ENCODE data around the gene RCVRN.
"Not testable (repeated sequence)": the region's sequence is repeated elsewhere in the genome, so short reads cannot be mapped to it uniquely, and the experiment has no call there.

The RCVRN gene

DNA sequence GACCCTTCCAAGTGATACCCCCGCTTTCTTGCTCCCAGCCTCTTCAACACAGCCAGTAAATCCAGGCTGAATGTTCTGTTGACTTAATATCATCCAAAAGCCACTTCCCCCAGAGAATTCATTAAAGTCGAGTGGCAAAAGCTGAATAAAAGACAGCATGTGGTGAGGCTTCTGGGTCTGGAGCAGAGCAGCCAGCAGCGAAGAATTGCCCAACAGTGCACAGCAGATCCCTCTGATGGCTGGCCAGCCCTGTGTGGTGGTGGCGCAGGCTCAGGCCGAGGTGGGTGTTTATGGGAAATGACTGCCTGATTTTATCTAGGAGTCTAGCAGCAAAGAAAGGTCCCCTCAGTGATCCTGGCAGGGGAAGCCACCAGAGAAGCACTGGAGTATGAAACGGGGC, 30.3 kb upstream of the RCVRN start:
- Histone ChIP-seq H3K27me3 (ENCODE audit: control insufficient read depth, insufficient read depth, low read length) (no peaks in the 10 kb centered on the region), H3K36me3 (ENCODE audit: control insufficient read depth, insufficient read depth, low read length) (no peaks in the 10 kb centered on the region), H3K9me3 (ENCODE audit: control insufficient read depth, insufficient read depth, low read length) (no peaks in the 10 kb centered on the region), H3K4me1 (ENCODE audit: control insufficient read depth, insufficient read depth, low read length) (no peaks in the 10 kb centered on the region), H3K4me3 (ENCODE audit: low read depth, low read length) (no peak overlapping the region), H3K9ac (ENCODE audit: low read depth, low read length) (no peak overlapping the region)

DNA sequence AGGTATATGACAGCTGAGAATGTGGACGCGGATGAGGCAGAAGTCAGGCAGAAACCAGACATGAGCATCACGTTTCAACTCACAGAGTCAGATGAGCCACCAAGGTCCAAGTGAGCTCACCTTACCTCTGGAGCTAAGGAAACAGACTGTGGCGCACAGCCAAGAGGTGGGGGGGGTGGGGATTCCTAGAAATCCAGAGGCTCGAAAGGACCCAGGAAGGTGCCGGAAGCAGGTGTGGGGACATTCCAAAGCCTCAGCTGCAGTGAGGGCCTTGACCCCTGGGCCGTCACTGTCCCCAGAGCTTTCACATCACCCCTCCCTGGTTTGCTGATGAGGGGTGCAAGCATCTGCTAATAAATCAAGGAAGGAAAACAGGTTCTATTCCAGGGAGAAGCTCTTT, 29.3 kb upstream of the RCVRN start:
- H3K9ac ChIP-seq (ENCODE audit: low read depth, low read length) = no peak overlapping the region
- H3K4me3 ChIP-seq (ENCODE audit: low read depth, low read length) = no peak overlapping the region
- H3K27me3 ChIP-seq (ENCODE audit: control insufficient read depth, insufficient read depth, low read length) = no peaks in the 10 kb centered on the region

DNA sequence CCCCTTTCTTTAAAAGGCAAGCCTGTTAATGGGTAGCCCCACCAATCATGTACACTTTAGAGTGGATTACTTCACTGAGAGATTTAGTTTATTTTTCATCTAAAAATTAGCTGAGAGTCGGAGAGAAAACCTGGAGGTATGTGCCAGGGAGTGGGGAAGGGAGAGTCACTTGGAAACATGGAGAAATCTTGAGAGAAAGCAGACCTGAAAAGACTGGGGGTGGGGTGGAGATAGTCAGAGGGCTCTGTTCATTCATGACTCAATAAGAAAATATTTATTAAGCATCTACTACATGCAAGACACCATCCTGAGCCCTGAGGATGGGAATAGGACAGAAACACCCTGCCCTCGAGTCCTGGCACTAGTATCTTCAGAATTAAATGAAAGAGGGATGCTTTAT, 27.4 kb upstream of the RCVRN start:
- H3K4me3 ChIP-seq (ENCODE audit: low read depth, low read length) = no peak overlapping the region
- no peaks in the 10 kb centered on the region for H3K36me3 ChIP-seq (ENCODE audit: control insufficient read depth, insufficient read depth, low read length)
- H3K27me3 ChIP-seq (ENCODE audit: control insufficient read depth, insufficient read depth, low read length) = no peaks in the 10 kb centered on the region
- H3K9me3 ChIP-seq (ENCODE audit: control insufficient read depth, insufficient read depth, low read length) = no peaks in the 10 kb centered on the region
- H3K9ac ChIP-seq (ENCODE audit: low read depth, low read length) = no peak overlapping the region
- no peaks in the 10 kb centered on the region for H3K4me1 ChIP-seq (ENCODE audit: control insufficient read depth, insufficient read depth, low read length)

More for the DNA sequence above, 29.3 kb upstream of the RCVRN start:
- H3K36me3 ChIP-seq (ENCODE audit: control insufficient read depth, insufficient read depth, low read length) = no peaks in the 10 kb centered on the region
- no peaks in the 10 kb centered on the region for H3K4me1 ChIP-seq (ENCODE audit: control insufficient read depth, insufficient read depth, low read length)
- no peaks in the 10 kb centered on the region for H3K9me3 ChIP-seq (ENCODE audit: control insufficient read depth, insufficient read depth, low read length)

DNA sequence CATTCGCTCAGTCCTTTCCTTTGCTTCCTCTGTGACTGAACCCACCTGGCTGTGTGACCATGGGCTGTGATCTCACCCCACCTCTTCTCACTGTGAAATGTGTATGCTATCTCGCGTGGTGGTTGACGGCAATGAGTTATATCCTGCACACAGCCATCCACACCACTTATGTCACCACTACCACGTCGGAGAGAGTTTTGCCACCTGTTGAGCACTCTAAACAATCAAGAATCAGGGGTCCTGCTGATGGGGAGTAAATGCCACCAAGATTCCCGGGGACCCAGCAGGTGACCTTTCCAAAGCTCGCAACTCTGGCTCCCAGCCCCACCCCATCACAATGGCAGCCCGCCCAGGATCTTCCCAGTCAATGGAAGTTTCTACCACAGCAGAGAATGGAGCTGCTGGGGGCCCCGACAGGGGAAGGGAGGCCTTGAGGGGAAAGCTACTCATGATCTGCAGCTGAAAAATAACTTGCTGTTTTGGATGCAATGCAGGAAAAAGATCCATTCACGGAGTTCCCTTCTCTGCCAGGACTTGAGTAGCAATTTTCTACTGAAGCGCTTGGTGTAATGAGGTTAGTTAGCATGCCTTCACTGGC, 26.2 kb upstream of the RCVRN start:
- H3K9me3 ChIP-seq (ENCODE audit: control insufficient read depth, insufficient read depth, low read length) = no peaks in the 10 kb centered on the region
- H3K4me1 ChIP-seq (ENCODE audit: control insufficient read depth, insufficient read depth, low read length) = no peaks in the 10 kb centered on the region
- H3K36me3 ChIP-seq (ENCODE audit: control insufficient read depth, insufficient read depth, low read length) = no peaks in the 10 kb centered on the region
- H3K4me3 ChIP-seq (ENCODE audit: low read depth, low read length) = no peak overlapping the region
- H3K27me3 ChIP-seq (ENCODE audit: control insufficient read depth, insufficient read depth, low read length) = no peaks in the 10 kb centered on the region
- no peak overlapping the region for H3K9ac ChIP-seq (ENCODE audit: low read depth, low read length)

- H3K9me3 ChIP-seq (ENCODE audit: control insufficient read depth, insufficient read depth, low read length) = no peaks in the 10 kb centered on the region
- no peak overlapping the region for H3K4me3 ChIP-seq (ENCODE audit: low read depth, low read length)
- no peaks in the 10 kb centered on the region for H3K4me1 ChIP-seq (ENCODE audit: control insufficient read depth, insufficient read depth, low read length)
- H3K27me3 ChIP-seq (ENCODE audit: control insufficient read depth, insufficient read depth, low read length) = no peaks in the 10 kb centered on the region
- H3K36me3 ChIP-seq (ENCODE audit: control insufficient read depth, insufficient read depth, low read length) = no peaks in the 10 kb centered on the region
- H3K9ac ChIP-seq (ENCODE audit: low read depth, low read length) = no peak overlapping the region
Observed at GRCh38 chr17:9929871-9930270, 24.8 kb upstream of the RCVRN start.

DNA sequence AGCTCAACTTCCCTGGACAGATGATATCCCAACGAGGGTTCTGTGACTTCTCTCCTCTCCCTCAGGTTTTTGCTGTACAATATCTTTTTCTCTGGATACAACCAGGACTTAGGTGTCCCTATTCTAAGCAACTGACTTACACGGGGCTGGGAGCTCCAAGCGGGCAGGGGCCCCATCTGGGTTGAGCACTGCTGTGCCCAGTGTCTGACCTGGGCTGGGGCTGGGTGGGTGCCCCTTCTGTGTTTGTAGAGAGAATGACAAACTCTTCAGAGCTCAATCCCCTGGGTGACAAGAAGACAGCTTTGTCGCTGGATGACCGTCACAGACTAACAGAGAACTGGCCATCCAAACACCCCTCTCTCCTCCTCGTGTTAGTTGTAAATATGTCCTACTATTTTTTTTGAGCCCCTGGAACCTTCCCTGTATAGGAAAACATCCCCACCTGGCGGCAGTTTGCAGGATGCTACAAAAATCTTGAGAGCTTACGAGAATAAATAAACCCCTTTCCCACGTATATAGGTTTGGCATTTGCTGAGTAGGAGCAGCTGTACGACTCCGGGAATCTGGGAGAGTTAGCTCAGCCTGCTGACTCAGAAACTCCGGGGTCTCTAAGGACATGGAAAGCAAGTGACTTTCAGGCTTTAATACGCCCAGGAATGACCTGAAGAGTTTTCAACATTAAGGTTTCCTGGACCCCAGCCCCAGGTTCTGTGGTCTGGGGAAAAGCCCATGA, 23.7 kb upstream of the RCVRN start:
- no peak overlapping the region for H3K4me3 ChIP-seq (ENCODE audit: low read depth, low read length)
- H3K9ac ChIP-seq (ENCODE audit: low read depth, low read length) = no peak overlapping the region
- H3K36me3 ChIP-seq (ENCODE audit: control insufficient read depth, insufficient read depth, low read length) = no peaks in the 10 kb centered on the region

DNA sequence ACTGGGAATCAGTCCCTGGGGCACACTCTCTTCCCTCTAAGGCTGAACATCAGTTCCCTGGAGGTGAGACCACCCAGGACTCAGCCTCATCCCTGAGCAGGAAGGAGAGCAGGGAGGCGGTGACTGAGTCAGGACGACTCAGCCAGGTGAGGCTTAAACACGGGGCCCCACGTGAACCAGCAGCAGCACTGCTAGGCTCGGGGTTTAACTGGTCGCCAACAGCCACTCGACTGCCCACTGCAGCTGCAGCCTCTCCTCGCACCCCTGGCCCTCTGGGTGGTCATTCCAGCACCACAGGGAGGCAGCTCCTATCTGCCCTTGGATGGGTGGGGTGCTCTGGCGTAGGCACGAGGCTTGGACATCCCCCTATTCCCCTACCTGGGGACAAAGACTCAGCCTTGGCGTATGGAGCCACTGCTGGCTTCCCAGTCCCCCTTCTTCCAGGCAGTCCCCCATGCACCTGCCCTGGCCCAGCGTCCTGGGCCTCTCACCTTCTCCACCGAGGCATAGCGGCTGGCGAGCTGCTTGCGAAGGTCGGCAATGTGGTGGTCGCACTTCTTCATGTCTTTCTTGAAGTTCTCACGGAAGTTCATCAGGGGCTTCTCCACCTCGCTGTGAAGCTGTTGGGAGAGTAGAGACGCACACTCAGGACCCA, 21.2 kb upstream of the RCVRN start:
- Histone ChIP-seq H3K9ac (ENCODE audit: low read depth, low read length) (no peak overlapping the region), H3K9me3 (ENCODE audit: control insufficient read depth, insufficient read depth, low read length) (no peaks in the 10 kb centered on the region), H3K4me3 (ENCODE audit: low read depth, low read length) (no peak overlapping the region), H3K4me1 (ENCODE audit: control insufficient read depth, insufficient read depth, low read length) (no peaks in the 10 kb centered on the region), H3K27me3 (ENCODE audit: control insufficient read depth, insufficient read depth, low read length) (no peaks in the 10 kb centered on the region), H3K36me3 (ENCODE audit: control insufficient read depth, insufficient read depth, low read length) (no peaks in the 10 kb centered on the region)

More for the DNA sequence above, 23.7 kb upstream of the RCVRN start:
- Histone ChIP-seq H3K4me1 (ENCODE audit: control insufficient read depth, insufficient read depth, low read length) (no peaks in the 10 kb centered on the region), H3K9me3 (ENCODE audit: control insufficient read depth, insufficient read depth, low read length) (no peaks in the 10 kb centered on the region), H3K27me3 (ENCODE audit: control insufficient read depth, insufficient read depth, low read length) (no peaks in the 10 kb centered on the region)

DNA sequence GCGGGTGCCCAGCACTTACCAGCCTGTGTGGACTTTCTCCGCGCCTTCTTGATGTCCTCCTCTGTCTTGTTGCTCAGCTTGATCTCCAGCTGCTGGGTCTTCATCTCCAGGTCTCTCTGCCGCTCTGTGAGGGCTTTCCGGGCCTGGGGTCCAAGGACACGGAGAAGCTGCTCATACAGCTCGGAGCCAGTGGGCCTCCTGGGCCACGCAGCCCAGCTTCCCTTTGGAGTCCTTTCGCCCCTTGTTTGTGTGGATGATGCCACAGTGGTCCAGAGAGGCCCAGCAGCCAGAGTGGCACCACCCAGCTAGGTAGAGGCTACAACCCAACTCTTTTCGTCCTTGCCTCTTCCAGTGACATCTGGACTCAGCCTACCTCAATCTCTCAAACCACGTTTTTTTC, 20.4 kb upstream of the RCVRN start:
- H3K9ac ChIP-seq (ENCODE audit: low read depth, low read length) = no peak overlapping the region
- H3K27me3 ChIP-seq (ENCODE audit: control insufficient read depth, insufficient read depth, low read length) = no peaks in the 10 kb centered on the region
- H3K36me3 ChIP-seq (ENCODE audit: control insufficient read depth, insufficient read depth, low read length) = no peaks in the 10 kb centered on the region
- H3K4me1 ChIP-seq (ENCODE audit: control insufficient read depth, insufficient read depth, low read length) = no peaks in the 10 kb centered on the region
- no peaks in the 10 kb centered on the region for H3K9me3 ChIP-seq (ENCODE audit: control insufficient read depth, insufficient read depth, low read length)
- no peak overlapping the region for H3K4me3 ChIP-seq (ENCODE audit: low read depth, low read length)

DNA sequence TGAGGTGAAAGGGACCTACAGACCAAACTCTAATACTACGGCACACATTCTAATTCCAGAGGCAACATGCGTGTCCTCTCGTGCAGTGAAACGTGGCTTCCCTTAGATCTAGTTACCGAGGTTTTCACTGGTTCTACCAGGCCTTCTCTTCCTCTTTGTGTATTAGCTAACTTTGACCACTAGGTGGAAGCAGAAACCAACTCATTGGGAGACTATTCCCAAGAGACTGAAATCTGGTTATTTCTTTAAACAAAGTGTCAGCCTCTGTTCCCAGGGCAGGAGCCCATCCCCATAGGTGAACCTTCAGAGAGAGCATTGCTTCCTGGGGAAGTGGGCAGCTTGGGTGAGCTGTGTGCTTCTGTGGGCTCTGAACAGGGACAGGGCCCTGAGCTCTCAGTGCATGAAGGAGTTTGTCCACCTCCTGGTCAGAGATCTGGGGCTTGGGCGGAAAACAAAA, 19.7 kb upstream of the RCVRN start:
- H3K4me1 ChIP-seq (ENCODE audit: control insufficient read depth, insufficient read depth, low read length) = no peaks in the 10 kb centered on the region
- H3K36me3 ChIP-seq (ENCODE audit: control insufficient read depth, insufficient read depth, low read length) = no peaks in the 10 kb centered on the region
- H3K9me3 ChIP-seq (ENCODE audit: control insufficient read depth, insufficient read depth, low read length) = no peaks in the 10 kb centered on the region
- H3K4me3 ChIP-seq (ENCODE audit: low read depth, low read length) = no peak overlapping the region
- no peak overlapping the region for H3K9ac ChIP-seq (ENCODE audit: low read depth, low read length)
- no peaks in the 10 kb centered on the region for H3K27me3 ChIP-seq (ENCODE audit: control insufficient read depth, insufficient read depth, low read length)

- Histone ChIP-seq H3K36me3 (ENCODE audit: control insufficient read depth, insufficient read depth, low read length) (no peaks in the 10 kb centered on the region), H3K27me3 (ENCODE audit: control insufficient read depth, insufficient read depth, low read length) (no peaks in the 10 kb centered on the region), H3K4me1 (ENCODE audit: control insufficient read depth, insufficient read depth, low read length) (no peaks in the 10 kb centered on the region), H3K4me3 (ENCODE audit: low read depth, low read length) (no peak overlapping the region), H3K9me3 (ENCODE audit: control insufficient read depth, insufficient read depth, low read length) (no peaks in the 10 kb centered on the region), H3K9ac (ENCODE audit: low read depth, low read length) (no peak overlapping the region)
Observed at GRCh38 chr17:9922012-9922848, 17.2 kb upstream of the RCVRN start.

GRCh38 chr17:9921216-9921615, 16.1 kb upstream of the RCVRN start:
- H3K4me3 ChIP-seq (ENCODE audit: low read depth, low read length); H3K27me3 ChIP-seq (ENCODE audit: control insufficient read depth, insufficient read depth, low read length); H3K4me1 ChIP-seq (ENCODE audit: control insufficient read depth, insufficient read depth, low read length); H3K9me3 ChIP-seq (ENCODE audit: control insufficient read depth, insufficient read depth, low read length); H3K9ac ChIP-seq (ENCODE audit: low read depth, low read length); H3K36me3 ChIP-seq (ENCODE audit: control insufficient read depth, insufficient read depth, low read length): not testable (repeated sequence)

Measured in iPS-15b (cell line).